Osteoblast (primary cell): ENCODE results near the gene NTRK3. TPM values are rescaled to one million over a fixed set of nuclear protein-coding genes. Genes with fewer than 3 reads are reported as not detected.

ENCODE experiments used
- DNase-seq: peaks from one replicate; pipeline ENCODE4 v3.0.0; 2011; ENCODE audit warnings: low spot score, mixed read lengths; ENCODE audit not compliant: insufficient read length; ENCODE audit errors: missing footprints
- H2AFZ ChIP-seq: 2 replicates; pipeline ENCODE4 v1.6.0; 2011; ENCODE audit warnings: mild to moderate bottlenecking, low read length
- H3K27ac ChIP-seq: 2 replicates; pipeline ENCODE4 v1.5.1; 2011; ENCODE audit warnings: mild to moderate bottlenecking, low read depth, low read length, moderate library complexity
- H3K27me3 ChIP-seq: 2 replicates; pipeline ENCODE4 v1.6.0; 2012; ENCODE audit warnings: mild to moderate bottlenecking, control low read depth, inconsistent platforms, low read length, moderate library complexity; ENCODE audit not compliant: insufficient read depth
- H3K36me3 ChIP-seq: 2 replicates; pipeline ENCODE4 v1.5.1; 2011; ENCODE audit warnings: mild to moderate bottlenecking, low read length, control low read depth, moderate library complexity; ENCODE audit not compliant: insufficient read depth
- H3K4me1 ChIP-seq: 2 replicates; pipeline ENCODE4 v1.5.1; 2011; ENCODE audit warnings: mild to moderate bottlenecking, low read length, control low read depth, moderate library complexity; ENCODE audit not compliant: insufficient read depth
- H3K4me2 ChIP-seq: 2 replicates; pipeline ENCODE4 v1.6.0; 2011; ENCODE audit warnings: mild to moderate bottlenecking, low read length; ENCODE audit not compliant: insufficient read depth
- H3K4me3 ChIP-seq: fragments of 200-600 bp; sonication (generic); 3 replicates; pipeline ENCODE4 v1.5.1; 2012; ENCODE audit warnings: mild to moderate bottlenecking, low read length, inconsistent platforms; ENCODE audit not compliant: insufficient read depth
- H3K79me2 ChIP-seq: 2 replicates; pipeline ENCODE4 v1.6.0; 2012; ENCODE audit warnings: mild to moderate bottlenecking, low read length, control low read depth, inconsistent platforms; ENCODE audit not compliant: insufficient read depth
- H3K9me3 ChIP-seq: 2 replicates; pipeline ENCODE4 v1.5.1; 2011; ENCODE audit warnings: low read depth, low read length, control low read depth
- H4K20me1 ChIP-seq: 2 replicates; pipeline ENCODE4 v1.6.0; 2012; ENCODE audit warnings: mild to moderate bottlenecking, low read length, control low read depth; ENCODE audit not compliant: insufficient read depth
- total RNA-seq: library from RNA; depleted of rRNA; stranded (reverse); fragments of >200 nt; gene quantifications from 2 replicates; pipeline ENCODE4 v1.2.3, GENCODE V29; 2012
- TF ChIP-seq, protein P1 (sequence below): IDR thresholded peaks from 2 replicates; pipeline ENCODE4 v1.5.1; 2011; ENCODE audit warnings: mild to moderate bottlenecking, low read depth, low read length, moderate library complexity; ENCODE audit errors: extremely low read depth

NTRK3 gene
- total RNA-seq, 1 donor, result 0.72 TPM

DNA sequence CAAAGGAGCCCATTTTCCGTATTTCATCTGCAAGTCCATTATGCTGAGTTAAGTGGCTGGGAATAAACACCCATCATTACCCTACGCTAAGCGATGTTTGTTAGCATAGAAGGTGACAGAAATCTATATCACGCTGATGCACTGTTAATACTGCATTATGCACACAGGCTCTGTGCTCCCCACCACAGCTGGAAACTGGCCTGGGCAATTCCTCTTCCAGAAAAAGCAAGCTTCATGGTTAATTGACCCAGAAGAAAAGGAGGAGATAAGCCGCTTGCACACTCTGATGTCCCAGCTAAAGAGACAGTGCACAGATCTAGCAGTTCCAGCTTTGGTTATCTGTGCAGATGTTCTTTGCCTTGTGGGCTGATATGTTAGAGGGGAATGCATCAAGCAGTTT, 232.6 kb downstream of the NTRK3 start:
- Histone ChIP-seq H3K36me3 (no peaks in the 10 kb centered on the region), H3K4me2 (no peak overlapping the region), H3K4me1 (peaks cover 3% of the 10 kb centered on the region), H3K4me3 (no peak overlapping the region), H3K9me3 (no peaks in the 10 kb centered on the region), H3K79me2 (no peaks in the 10 kb centered on the region), H3K27me3 (no peaks in the 10 kb centered on the region), H2AFZ (no peak overlapping the region), H3K27ac (no peak overlapping the region), H4K20me1 (no peaks in the 10 kb centered on the region)
- DNase-seq, result no peak
- TF ChIP-seq, protein P1, sequence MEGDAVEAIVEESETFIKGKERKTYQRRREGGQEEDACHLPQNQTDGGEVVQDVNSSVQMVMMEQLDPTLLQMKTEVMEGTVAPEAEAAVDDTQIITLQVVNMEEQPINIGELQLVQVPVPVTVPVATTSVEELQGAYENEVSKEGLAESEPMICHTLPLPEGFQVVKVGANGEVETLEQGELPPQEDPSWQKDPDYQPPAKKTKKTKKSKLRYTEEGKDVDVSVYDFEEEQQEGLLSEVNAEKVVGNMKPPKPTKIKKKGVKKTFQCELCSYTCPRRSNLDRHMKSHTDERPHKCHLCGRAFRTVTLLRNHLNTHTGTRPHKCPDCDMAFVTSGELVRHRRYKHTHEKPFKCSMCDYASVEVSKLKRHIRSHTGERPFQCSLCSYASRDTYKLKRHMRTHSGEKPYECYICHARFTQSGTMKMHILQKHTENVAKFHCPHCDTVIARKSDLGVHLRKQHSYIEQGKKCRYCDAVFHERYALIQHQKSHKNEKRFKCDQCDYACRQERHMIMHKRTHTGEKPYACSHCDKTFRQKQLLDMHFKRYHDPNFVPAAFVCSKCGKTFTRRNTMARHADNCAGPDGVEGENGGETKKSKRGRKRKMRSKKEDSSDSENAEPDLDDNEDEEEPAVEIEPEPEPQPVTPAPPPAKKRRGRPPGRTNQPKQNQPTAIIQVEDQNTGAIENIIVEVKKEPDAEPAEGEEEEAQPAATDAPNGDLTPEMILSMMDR, result no peak

DNA sequence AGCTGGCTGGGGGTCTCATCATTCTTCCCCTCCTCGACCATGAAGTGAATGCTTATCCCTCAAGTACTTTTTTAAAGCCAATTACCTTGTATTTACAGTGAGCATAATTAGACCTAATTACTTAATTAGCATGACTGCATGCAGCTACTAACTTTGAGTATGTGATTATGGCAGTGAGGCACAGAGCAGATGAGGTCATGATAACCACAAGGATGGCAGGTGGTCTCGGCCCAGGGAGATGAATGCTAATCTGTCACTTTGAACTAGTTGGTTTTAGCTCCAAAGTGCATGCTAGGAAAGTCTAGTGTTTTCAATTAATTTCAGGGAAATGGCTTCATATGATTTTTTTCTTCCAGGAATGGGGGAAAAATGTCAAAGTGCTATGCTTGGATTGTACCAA, 233.8 kb downstream of the NTRK3 start:
- no peaks in the 10 kb centered on the region for H3K27me3 ChIP-seq
- H4K20me1 ChIP-seq, result no peaks in the 10 kb centered on the region
- DNase-seq, result no peak
- H3K27ac ChIP-seq, result no peak overlapping the region
- H3K4me1 ChIP-seq, result peaks cover 3% of the 10 kb centered on the region
- H3K4me2 ChIP-seq, result no peak overlapping the region
- no peaks in the 10 kb centered on the region for H3K36me3 ChIP-seq
- H3K4me3 ChIP-seq, result no peak overlapping the region
- no peaks in the 10 kb centered on the region for H3K9me3 ChIP-seq
- H3K79me2 ChIP-seq, result no peaks in the 10 kb centered on the region
- TF ChIP-seq, protein P1, result no peak
- H2AFZ ChIP-seq, result no peak overlapping the region

DNA sequence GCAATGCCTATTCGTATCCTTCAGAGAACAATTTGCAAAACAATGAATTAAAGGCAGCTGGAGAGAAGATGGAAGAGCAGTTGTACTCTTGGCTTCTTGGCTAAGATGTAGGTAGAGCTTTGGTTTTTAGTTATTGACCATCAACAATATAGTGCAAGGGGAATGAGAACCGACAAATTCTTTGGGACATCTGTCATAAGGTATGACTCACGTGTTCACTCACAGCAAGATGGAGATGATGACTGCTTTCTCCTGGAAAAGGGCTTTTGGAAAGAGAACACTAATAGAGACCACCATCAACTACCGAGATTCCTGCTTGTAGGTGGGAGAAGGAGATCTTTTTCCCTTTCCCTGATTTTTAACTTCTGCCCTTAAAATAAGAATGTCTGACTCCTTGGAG, 234.9 kb downstream of the NTRK3 start:
- Histone ChIP-seq H3K4me2 (no peak overlapping the region), H3K4me3 (no peak overlapping the region), H3K79me2 (no peaks in the 10 kb centered on the region)

DNA sequence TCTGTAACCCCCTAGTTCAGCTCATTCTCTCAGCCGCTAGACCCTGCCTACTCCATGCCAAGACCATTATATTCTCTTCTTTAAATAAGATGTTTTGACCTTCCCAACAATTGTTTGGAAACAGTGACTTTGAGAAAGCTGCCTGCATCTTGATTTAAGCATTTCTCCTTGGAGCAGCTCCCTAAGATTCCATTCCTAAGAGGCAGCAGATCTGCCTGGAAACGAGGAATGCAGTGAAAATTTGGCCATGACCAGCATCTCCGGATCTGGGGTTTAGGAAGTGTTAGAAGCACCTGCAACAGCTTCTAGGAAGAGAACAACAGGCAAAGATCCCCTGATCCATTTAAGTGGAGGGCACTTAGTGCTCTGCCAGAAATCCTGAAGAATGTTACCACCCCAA, 235.7 kb downstream of the NTRK3 start:
- no peak overlapping the region for H3K4me2 ChIP-seq
- H3K36me3 ChIP-seq, result no peaks in the 10 kb centered on the region
- H3K27me3 ChIP-seq, result no peaks in the 10 kb centered on the region
- no peaks in the 10 kb centered on the region for H3K79me2 ChIP-seq
- no peak overlapping the region for H3K27ac ChIP-seq
- no peaks in the 10 kb centered on the region for H4K20me1 ChIP-seq
- peaks cover 3% of the 10 kb centered on the region for H3K4me1 ChIP-seq
- DNase-seq, result no peak
- H3K4me3 ChIP-seq, result no peak overlapping the region
- TF ChIP-seq, protein P1, result no peak
- H2AFZ ChIP-seq, result no peak overlapping the region
- H3K9me3 ChIP-seq, result no peaks in the 10 kb centered on the region

More for the DNA sequence above, 234.9 kb downstream of the NTRK3 start:
- DNase-seq, result no peak
- Histone ChIP-seq H2AFZ (no peak overlapping the region), H3K27ac (no peak overlapping the region), H3K9me3 (no peaks in the 10 kb centered on the region), H3K36me3 (no peaks in the 10 kb centered on the region), H3K4me1 (peaks cover 3% of the 10 kb centered on the region), H3K27me3 (no peaks in the 10 kb centered on the region), H4K20me1 (no peaks in the 10 kb centered on the region)
- TF ChIP-seq, protein P1, result no peak
